Esophagus muscularis mucosa (tissue), 4 donors: ENCODE results near the gene PAOX.
"Not testable (repeated sequence)": the region's sequence is repeated elsewhere in the genome, so short reads cannot be mapped to it uniquely, and the experiment has no call there.

Source experiments
- EP300 ChIP-seq: sonication (generic); formaldehyde crosslinking; IDR thresholded peaks from one replicate; pipeline ENCODE4 v1.6.1; 2017; ENCODE audit warnings: antibody characterized with exemption
- POLR2A ChIP-seq: fragments of 450-650 bp; IDR thresholded peaks from one replicate; pipeline ENCODE4 v1.6.1; 2017; ENCODE audit warnings: antibody characterized with exemption, moderate library complexity, mild to moderate bottlenecking, low read depth
- POLR2AphosphoS5 ChIP-seq, 2 donors: sonication (generic); formaldehyde crosslinking; IDR thresholded peaks; one replicate each; pipeline ENCODE4 v1.6.1; 2017; ENCODE audit warnings: antibody characterized with exemption in 2 of 2
- TF ChIP-seq, protein P1 (sequence below), 3 experiments: fragments of 200-600 bp in 2 of 3; fragments of 450-650 bp in 1 of 3; sonication (generic) in 2 of 3; IDR thresholded peaks; one replicate each; pipeline ENCODE4 v1.5.1; 2017 to 2019; ENCODE audit warnings: antibody characterized with exemption in 3 of 3, mild to moderate bottlenecking in 2 of 3, moderate library complexity in 1 of 3

DNA sequence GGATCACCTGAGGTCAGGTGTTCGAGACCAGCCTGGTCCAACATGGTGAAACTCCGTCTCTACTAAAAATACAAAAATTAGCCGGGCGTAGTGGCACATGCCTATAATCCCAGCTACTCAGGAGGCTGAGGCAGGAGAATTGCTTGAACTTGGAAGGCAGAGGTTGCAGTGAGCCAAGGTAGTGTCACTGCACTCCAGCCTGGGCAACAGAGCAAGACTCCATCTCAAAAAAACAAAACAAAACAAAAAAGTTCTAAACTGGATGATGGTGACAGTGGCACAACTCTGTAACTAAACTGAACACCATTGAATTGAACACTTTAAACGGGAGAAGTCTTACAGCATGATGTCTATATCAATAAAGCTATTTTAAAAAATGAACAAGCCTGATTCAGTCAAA is 2.9 kb upstream of the PAOX start:
- not testable (repeated sequence) for TF ChIP-seq POLR2A; EP300; POLR2AphosphoS5 (IDR thresholded peaks at IDR 0.05)
- TF ChIP-seq, protein P1, sequence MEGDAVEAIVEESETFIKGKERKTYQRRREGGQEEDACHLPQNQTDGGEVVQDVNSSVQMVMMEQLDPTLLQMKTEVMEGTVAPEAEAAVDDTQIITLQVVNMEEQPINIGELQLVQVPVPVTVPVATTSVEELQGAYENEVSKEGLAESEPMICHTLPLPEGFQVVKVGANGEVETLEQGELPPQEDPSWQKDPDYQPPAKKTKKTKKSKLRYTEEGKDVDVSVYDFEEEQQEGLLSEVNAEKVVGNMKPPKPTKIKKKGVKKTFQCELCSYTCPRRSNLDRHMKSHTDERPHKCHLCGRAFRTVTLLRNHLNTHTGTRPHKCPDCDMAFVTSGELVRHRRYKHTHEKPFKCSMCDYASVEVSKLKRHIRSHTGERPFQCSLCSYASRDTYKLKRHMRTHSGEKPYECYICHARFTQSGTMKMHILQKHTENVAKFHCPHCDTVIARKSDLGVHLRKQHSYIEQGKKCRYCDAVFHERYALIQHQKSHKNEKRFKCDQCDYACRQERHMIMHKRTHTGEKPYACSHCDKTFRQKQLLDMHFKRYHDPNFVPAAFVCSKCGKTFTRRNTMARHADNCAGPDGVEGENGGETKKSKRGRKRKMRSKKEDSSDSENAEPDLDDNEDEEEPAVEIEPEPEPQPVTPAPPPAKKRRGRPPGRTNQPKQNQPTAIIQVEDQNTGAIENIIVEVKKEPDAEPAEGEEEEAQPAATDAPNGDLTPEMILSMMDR (IDR thresholded peaks at IDR 0.05) = not testable (repeated sequence)
